ENCODE data around the gene DCANP1. TPM values are rescaled to one million over a fixed set of nuclear protein-coding genes. Genes with fewer than 3 reads are reported as not detected.

Gene DCANP1
- total and polyA plus RNA-seq, 3 donors from 2014 or later, result not detected

GRCh38 chr5:135443161-135443960, 3.8 kb downstream of the DCANP1 start:
- intact Hi-C loops (cut with DNase I; ENCODE audit: low total_unique reads), result no loop called here
- TF ChIP-seq CTCF (IDR thresholded peaks at IDR 0.05), result no peak
- TF ChIP-seq POLR2A (IDR thresholded peaks at IDR 0.05), result no peak
- H3K9me3 ChIP-seq, result no peaks in the 10 kb centered on the region
- H3K4me1 ChIP-seq, result peaks cover 12% of the 10 kb centered on the region
- H3K36me3 ChIP-seq (ENCODE audit: low read depth, missing control alignments), result no peaks in the 10 kb centered on the region
- H3K27me3 ChIP-seq, result no peaks in the 10 kb centered on the region
- H3K27ac ChIP-seq, result no peak overlapping the region
- whole genome bisulfite sequencing, 2 donors, result 62 to 64% methylated on average over 6 of the region's 6 CpGs
- no peak overlapping the region for H3K4me3 ChIP-seq
- no peak for DNase-seq

GRCh38 chr5:135442431-135443160, 4.6 kb downstream of the DCANP1 start:
- intact Hi-C loops (cut with DNase I; ENCODE audit: low total_unique reads), result no loop called here
- TF ChIP-seq POLR2A (IDR thresholded peaks at IDR 0.05), result no peak
- no peak for TF ChIP-seq CTCF (IDR thresholded peaks at IDR 0.05)
- no peak overlapping the region for H3K4me3 ChIP-seq
- no peak for DNase-seq
- WGBS, 2 donors, result 79% methylated on average over 7 to 8 of the region's 8 CpGs
- no peaks in the 10 kb centered on the region for H3K27me3 ChIP-seq
- H3K4me1 ChIP-seq, result peaks cover 19% of the 10 kb centered on the region
- H3K36me3 ChIP-seq (ENCODE audit: low read depth, missing control alignments), result no peaks in the 10 kb centered on the region
- H3K9me3 ChIP-seq, result no peaks in the 10 kb centered on the region
- H3K27ac ChIP-seq, result no peak overlapping the region

GRCh38 chr5:135441919-135442318, 5.2 kb downstream of the DCANP1 start:
- Histone ChIP-seq H3K36me3 (ENCODE audit: low read depth, missing control alignments) (no peaks in the 10 kb centered on the region), H3K9me3 (no peaks in the 10 kb centered on the region), H3K4me3 (no peak overlapping the region), H3K27ac (no peak overlapping the region), H3K27me3 (no peaks in the 10 kb centered on the region), H3K4me1 (peaks cover 25% of the 10 kb centered on the region)
- no peak for DNase-seq
- intact Hi-C loops (cut with DNase I; ENCODE audit: low total_unique reads), result no loop called here
- TF ChIP-seq CTCF (IDR thresholded peaks at IDR 0.05), result no peak
- TF ChIP-seq POLR2A (IDR thresholded peaks at IDR 0.05), result no peak
- WGBS, 2 donors, result 87 to 96% methylated on average over 4 of the region's 4 CpGs

- intact Hi-C loops (cut with DNase I; ENCODE audit: low total_unique reads), result no loop called here
- H3K27me3 ChIP-seq, result no peaks in the 10 kb centered on the region
- DNase-seq, result peak; percentile 66
- no peak overlapping the region for H3K4me3 ChIP-seq
- peak overlapping the region in 1 of 2 donors; percentile 58 for H3K27ac ChIP-seq
- no peaks in the 10 kb centered on the region for H3K9me3 ChIP-seq
- 36 to 38% methylated on average over 8 to 11 of the region's 11 CpGs for WGBS, 2 donors
- TF ChIP-seq POLR2A (IDR thresholded peaks at IDR 0.05), result no peak
- TF ChIP-seq CTCF (IDR thresholded peaks at IDR 0.05), result no peak
- H3K36me3 ChIP-seq (ENCODE audit: low read depth, missing control alignments), result no peaks in the 10 kb centered on the region
- peaks cover 26% of the 10 kb centered on the region for H3K4me1 ChIP-seq
Observed at GRCh38 chr5:135441350-135441831, 5.8 kb downstream of the DCANP1 start.

Measured in testis (tissue), 3 donors.